Measurements from ENCODE around the gene KRTAP3-3.

Gene KRTAP3-3

DNA sequence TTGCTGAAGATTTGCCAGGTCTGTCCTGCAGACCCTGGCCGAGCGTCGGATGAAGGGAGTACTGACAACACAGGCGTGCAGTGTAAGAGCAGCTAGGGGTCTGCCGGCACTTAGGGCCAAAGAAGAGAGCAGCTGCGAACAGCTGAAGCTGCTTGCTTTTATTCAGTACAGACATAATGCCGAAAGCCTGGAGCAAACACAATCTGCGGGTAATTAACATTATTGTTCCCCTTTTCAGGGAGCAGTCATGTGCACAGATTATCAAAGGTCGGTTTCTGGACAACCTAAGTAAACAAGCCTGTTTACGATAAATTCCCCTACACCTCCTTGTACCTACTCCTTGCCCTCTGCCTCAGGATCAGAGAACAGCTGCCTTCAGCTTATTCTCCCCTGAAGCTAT is 44.5 kb downstream of the KRTAP3-3 start:
- Histone ChIP-seq H3K27ac (ENCODE audit: low read length) (no peak overlapping the region), H3K27me3 (ENCODE audit: control insufficient read depth, insufficient read depth, low read length) (no peaks in the 10 kb centered on the region), H3K4me3 (ENCODE audit: low read length) (no peak overlapping the region), H3K4me1 (ENCODE audit: control insufficient read depth, insufficient read depth, low read length) (no peaks in the 10 kb centered on the region), H3K9me3 (ENCODE audit: control insufficient read depth, insufficient read depth, low read length) (no peaks in the 10 kb centered on the region), H3K36me3 (ENCODE audit: control insufficient read depth, insufficient read depth, low read length) (no peaks in the 10 kb centered on the region)
- DNase-seq (ENCODE audit: low read depth, low spot score) = no peak
- no CpG with 5 or more reads among the region's 10 CpGs for WGBS (ENCODE audit: insufficient coverage, insufficient read length)

DNA sequence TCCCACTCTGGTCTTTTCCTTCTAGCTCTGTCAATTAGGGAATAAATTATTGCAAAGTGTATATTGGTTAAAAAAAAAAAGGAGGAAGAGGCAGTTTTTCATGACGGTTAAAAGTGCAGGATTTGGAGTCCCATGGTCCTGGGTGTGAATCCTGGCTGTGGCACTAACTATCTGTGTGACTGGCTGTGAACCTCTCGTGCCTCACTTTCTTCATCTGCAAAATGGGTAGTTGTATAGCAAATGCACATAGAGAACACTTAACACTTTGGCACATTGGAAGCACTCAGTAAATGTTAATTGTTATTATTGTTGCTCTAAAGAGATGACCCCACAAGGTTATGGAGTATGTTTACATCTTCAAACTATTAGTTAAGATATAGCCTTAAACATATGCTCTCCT is 46.0 kb downstream of the KRTAP3-3 start:
- Histone ChIP-seq H3K4me1 (ENCODE audit: control insufficient read depth, insufficient read depth, low read length) (no peaks in the 10 kb centered on the region), H3K27me3 (ENCODE audit: control insufficient read depth, insufficient read depth, low read length) (no peaks in the 10 kb centered on the region), H3K9me3 (ENCODE audit: control insufficient read depth, insufficient read depth, low read length) (no peaks in the 10 kb centered on the region), H3K36me3 (ENCODE audit: control insufficient read depth, insufficient read depth, low read length) (no peaks in the 10 kb centered on the region), H3K27ac (ENCODE audit: low read length) (no peak overlapping the region), H3K4me3 (ENCODE audit: low read length) (no peak overlapping the region)
- no CpG with 5 or more reads among the region's 2 CpGs for WGBS (ENCODE audit: insufficient coverage, insufficient read length)
- no peak for DNase-seq (ENCODE audit: low read depth, low spot score)

DNA sequence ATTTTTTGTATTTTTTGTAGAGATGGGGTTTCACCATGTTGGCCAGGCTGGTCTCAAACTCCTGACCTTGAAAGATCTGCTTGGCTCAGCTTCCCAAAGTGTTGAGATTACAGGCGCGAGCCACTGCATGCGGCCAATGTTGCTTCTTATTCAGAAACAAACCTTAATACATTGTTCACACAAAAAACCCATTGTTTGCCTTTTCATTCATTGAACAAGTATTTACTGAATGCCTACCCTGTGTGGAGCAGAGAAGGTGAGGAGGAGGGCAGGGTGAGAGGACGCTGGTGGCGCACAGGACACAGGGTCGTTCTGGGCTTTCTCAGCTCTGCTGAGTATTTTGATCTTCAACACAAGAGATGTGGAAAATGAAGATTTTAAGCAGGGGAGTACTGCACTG is 48.5 kb downstream of the KRTAP3-3 start:
- no peak overlapping the region for H3K4me3 ChIP-seq (ENCODE audit: low read length)
- no peak overlapping the region for H3K27ac ChIP-seq (ENCODE audit: low read length)
- no peaks in the 10 kb centered on the region for H3K27me3 ChIP-seq (ENCODE audit: control insufficient read depth, insufficient read depth, low read length)
- no peaks in the 10 kb centered on the region for H3K36me3 ChIP-seq (ENCODE audit: control insufficient read depth, insufficient read depth, low read length)
- no peak for DNase-seq (ENCODE audit: low read depth, low spot score)
- WGBS (ENCODE audit: insufficient coverage, insufficient read length) = no CpG with 5 or more reads among the region's 6 CpGs
- no peaks in the 10 kb centered on the region for H3K9me3 ChIP-seq (ENCODE audit: control insufficient read depth, insufficient read depth, low read length)
- no peaks in the 10 kb centered on the region for H3K4me1 ChIP-seq (ENCODE audit: control insufficient read depth, insufficient read depth, low read length)

DNA sequence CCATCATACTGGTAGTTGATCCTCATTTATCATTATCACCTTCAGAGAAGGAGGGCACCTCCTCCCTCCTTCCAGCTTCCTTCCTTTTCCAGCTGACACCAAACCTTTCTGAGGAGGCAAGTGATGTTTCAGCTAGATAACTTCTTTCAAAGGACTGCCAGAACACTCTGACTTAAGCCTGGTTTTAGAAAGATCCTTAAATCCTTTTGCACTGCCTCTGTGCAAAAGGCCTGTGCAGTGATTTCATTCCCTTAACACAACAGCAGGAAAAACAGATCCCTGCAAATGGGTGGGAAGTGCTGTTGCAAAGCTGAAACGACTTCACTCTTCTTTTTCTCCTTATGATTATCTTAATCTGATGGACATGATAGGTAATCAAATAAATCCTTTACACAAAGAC is 49.4 kb downstream of the KRTAP3-3 start:
- no CpG with 5 or more reads among the region's 1 CpG for WGBS (ENCODE audit: insufficient coverage, insufficient read length)

More for the DNA sequence above, 49.4 kb downstream of the KRTAP3-3 start:
- DNase-seq (ENCODE audit: low read depth, low spot score) = no peak
- Histone ChIP-seq H3K27ac (ENCODE audit: low read length) (no peak overlapping the region), H3K4me1 (ENCODE audit: control insufficient read depth, insufficient read depth, low read length) (no peaks in the 10 kb centered on the region), H3K27me3 (ENCODE audit: control insufficient read depth, insufficient read depth, low read length) (no peaks in the 10 kb centered on the region), H3K9me3 (ENCODE audit: control insufficient read depth, insufficient read depth, low read length) (no peaks in the 10 kb centered on the region), H3K4me3 (ENCODE audit: low read length) (no peak overlapping the region), H3K36me3 (ENCODE audit: control insufficient read depth, insufficient read depth, low read length) (no peaks in the 10 kb centered on the region)
